Stomach (tissue), 4 donors: ENCODE measurements around the gene DGKD.

Experiments used
- CTCF ChIP-seq, 7 experiments: fragments of 450-650 bp in 4 of 7; fragments of 200-600 bp in 3 of 7; sonication (generic) in 3 of 7; IDR thresholded peaks; one replicate each; pipeline ENCODE4 v1.5.1; 2016 to 2019; ENCODE audit warnings: antibody characterized with exemption in 7 of 7, control low read depth in 2 of 7, mild to moderate bottlenecking in 1 of 7
- POLR2AphosphoS5 ChIP-seq, 3 donors: sonication (generic); formaldehyde crosslinking; IDR thresholded peaks; one replicate each; pipeline ENCODE4 v1.6.1; 2016; ENCODE audit warnings: antibody characterized with exemption in 3 of 3

DNA sequence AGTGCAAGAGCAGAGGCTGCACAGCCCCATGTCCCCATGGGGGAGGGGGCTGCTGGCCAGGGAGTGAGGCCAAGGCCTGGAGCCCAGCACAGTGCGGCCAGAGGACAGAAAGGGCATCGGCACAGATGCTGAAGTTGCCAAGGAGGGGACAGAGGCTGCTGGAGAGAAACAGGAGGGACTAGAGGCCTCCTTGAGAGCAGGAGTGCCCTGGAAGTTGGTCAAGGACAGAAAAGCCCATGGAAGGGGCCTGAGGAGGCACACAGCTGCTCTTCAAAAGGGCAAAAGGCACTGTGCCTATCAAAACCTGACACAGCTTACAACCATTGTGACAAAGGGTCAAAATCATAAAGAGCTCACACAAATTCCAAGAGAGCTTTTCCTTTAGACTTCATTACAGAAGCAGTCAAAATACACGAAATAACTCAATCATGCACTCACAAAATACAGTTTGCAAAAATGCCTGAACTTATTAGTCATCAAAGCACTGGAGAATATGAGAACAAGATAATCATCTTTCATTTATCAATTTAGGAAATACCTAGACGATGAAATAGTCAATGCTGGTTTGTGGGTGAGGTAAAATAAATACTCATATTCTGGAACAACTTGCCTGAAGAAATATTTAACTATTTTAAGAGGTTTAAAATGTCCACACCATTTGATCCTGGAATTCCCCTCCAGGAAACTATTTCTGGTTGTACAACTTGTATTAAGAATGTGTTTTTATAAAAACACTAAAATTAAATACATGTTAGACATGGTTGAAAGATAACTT lies 132.7 kb downstream of the DGKD start:
- no peak for TF ChIP-seq CTCF (IDR thresholded peaks at IDR 0.05)
- TF ChIP-seq POLR2AphosphoS5 (IDR thresholded peaks at IDR 0.05) = no peak
